ENCODE data around the gene HMG20B.
"Not testable (repeated sequence)": the region's sequence is repeated elsewhere in the genome, so short reads cannot be mapped to it uniquely, and the experiment has no call there.

- TF ChIP-seq EP300 (conservative IDR thresholded peaks at IDR 0.05; ENCODE audit: poor library complexity, severe bottlenecking); CTCF (IDR thresholded peaks at IDR 0.05; ENCODE audit: poor library complexity, severe bottlenecking); POLR2AphosphoS5 (IDR thresholded peaks at IDR 0.05); EZH2 (IDR thresholded peaks at IDR 0.05; ENCODE audit: borderline replicate concordance, insufficient read depth, low read length, poor library complexity, severe bottlenecking); TAF1 (IDR thresholded peaks at IDR 0.05; ENCODE audit: low read depth); REST (IDR thresholded peaks at IDR 0.05; ENCODE audit: borderline replicate concordance); SMC3 (conservative IDR thresholded peaks at IDR 0.05; ENCODE audit: poor library complexity): not testable (repeated sequence)
Observed at GRCh38 chr19:3584036-3584802, 11.5 kb downstream of the HMG20B start.
